ENCODE results near the gene HSPA6.
"Not testable (repeated sequence)": the region's sequence is repeated elsewhere in the genome, so short reads cannot be mapped to it uniquely, and the experiment has no call there.

Gene HSPA6

DNA sequence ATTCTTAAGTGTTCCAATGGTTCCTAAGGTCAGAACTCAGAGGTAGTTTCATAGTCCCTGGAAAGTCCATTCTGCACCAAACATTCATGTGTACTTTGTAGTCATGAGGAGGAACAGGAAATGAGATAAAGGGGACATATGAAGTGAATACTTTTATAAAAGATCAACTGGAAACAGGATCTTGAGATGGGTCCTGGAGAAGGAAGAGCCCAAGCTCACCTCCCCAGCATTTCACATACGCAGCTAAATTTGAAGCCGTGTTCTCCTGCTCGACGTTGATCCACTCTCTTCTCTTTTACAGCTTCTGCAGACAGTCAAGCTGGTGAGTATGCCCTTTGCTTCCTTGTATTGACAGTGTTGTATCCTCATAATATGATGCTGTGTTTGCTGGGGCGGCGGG is 18.7 kb upstream of the HSPA6 start:
- no peak for DNase-seq

DNA sequence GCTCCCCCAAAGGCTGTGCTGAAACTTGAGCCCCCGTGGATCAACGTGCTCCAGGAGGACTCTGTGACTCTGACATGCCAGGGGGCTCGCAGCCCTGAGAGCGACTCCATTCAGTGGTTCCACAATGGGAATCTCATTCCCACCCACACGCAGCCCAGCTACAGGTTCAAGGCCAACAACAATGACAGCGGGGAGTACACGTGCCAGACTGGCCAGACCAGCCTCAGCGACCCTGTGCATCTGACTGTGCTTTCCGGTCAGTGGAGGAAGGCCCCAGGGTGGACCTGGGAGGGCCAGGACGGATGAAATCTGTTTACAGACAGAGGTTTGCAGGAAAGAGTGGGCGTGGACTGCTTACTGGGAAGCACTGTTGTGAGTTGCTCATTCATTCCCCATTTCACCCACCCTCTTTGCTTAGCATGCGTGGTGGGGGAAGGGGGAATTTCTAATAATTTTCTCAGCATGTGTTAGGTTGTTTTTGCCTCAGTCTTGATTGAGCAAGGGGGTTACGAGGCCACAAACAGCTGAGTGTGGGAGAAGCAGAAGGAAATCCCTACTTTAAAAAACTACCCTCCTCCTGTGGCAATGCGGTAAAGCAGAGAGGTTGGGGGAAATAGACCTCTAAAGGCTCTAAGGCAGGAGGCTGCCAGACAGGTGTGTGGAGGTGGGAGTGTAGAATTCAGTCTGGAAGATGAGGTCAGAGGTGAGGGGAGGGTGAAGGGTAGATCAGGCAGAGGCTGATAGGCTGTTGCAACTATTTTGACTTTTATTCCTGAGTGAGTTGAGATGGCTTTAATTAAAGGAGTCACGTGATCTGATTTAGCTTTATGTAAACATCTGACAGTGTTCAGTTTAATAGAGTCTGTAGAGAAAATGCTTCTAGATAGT is 17.8 kb upstream of the HSPA6 start:
- DNase-seq: no peak

GRCh38 chr1:161510477-161510876 is 13.9 kb upstream of the HSPA6 start:
- DNase-seq: no peak

- DNase-seq: no peak
Measured at GRCh38 chr1:161511018-161511755, 13.2 kb upstream of the HSPA6 start.

DNA sequence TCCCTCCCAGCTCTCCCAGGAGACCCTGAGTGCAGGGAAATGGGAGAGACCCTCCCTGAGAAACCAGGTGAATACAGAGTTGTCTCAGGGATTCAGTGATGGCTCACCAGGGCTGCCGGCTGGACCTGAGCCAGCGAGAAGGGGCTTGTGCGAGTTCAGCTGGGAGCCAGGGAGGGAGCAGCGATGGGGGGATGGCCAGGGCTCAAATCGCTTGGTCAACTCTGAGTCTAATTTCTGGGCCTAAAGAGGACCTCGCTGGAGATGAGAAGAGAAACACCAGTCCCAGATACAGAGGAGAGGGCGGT is 12.6 kb upstream of the HSPA6 start:
- no peak for DNase-seq

GRCh38 chr1:161512636-161513447 is 11.5 kb upstream of the HSPA6 start:
- DNase-seq: not testable (repeated sequence)

- not testable (repeated sequence) for DNase-seq
Measured at GRCh38 chr1:161513448-161513780, 10.9 kb upstream of the HSPA6 start.

DNA sequence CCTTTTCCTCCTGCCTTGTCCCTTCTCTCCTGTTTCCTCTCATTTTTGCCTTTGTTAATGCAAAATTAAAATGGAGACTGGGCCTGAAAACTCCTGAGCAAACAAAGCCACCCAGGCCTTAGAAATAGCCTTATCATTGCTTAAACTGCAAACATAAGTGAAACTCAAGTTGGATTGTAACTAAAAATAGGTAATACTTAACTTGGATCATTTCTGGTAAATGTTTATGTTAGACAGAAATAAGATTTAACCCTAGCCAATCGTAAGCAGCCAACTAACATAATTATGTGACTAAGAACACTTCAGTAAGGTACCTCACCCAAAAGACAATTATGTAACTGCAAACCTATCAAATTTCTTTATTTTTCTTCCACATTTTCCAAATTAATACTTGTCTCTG is 10.4 kb upstream of the HSPA6 start:
- not testable (repeated sequence) for DNase-seq

- not testable (repeated sequence) for DNase-seq
Measured at GRCh38 chr1:161523041-161523816, 1.1 kb upstream of the HSPA6 start.

- not testable (repeated sequence) for DNase-seq
Measured at GRCh38 chr1:161524742-161525291, 477 bp downstream of the HSPA6 start.

DNA sequence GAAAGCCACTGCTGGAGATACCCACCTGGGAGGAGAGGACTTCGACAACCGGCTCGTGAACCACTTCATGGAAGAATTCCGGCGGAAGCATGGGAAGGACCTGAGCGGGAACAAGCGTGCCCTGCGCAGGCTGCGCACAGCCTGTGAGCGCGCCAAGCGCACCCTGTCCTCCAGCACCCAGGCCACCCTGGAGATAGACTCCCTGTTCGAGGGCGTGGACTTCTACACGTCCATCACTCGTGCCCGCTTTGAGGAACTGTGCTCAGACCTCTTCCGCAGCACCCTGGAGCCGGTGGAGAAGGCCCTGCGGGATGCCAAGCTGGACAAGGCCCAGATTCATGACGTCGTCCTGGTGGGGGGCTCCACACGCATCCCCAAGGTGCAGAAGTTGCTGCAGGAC is 981 bp downstream of the HSPA6 start:
- DNase-seq: not testable (repeated sequence)

- DNase-seq: not testable (repeated sequence)
Measured at GRCh38 chr1:161525918-161526317, 1.6 kb downstream of the HSPA6 start.

- DNase-seq: not testable (repeated sequence)
Measured at GRCh38 chr1:161528550-161528949, 4.2 kb downstream of the HSPA6 start.

GRCh38 chr1:161529463-161530104 is 5.2 kb downstream of the HSPA6 start:
- DNase-seq: not testable (repeated sequence)

DNA sequence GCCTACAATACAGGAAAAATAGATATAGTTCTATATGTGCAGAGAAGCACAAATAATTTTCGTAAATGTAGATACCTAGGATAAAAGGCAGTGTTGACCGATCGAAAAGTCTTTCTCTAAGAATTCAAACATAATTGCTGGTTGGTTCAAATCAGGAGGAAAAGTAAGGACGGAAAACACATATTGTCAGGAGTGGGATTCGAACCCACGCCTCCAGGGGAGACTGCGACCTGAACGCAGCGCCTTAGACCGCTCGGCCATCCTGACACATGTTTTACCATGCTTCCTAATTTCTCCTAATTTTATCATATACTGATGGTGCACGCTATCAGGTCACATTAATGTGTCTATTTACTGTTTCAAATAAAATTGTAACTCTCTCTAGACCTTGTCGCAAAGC is 5.8 kb downstream of the HSPA6 start:
- DNase-seq: not testable (repeated sequence)

GRCh38 chr1:161530671-161531641 is 6.6 kb downstream of the HSPA6 start:
- peak; percentile 74 for DNase-seq

GRCh38 chr1:161531986-161532643 is 7.8 kb downstream of the HSPA6 start:
- DNase-seq: no peak

- DNase-seq: not testable (repeated sequence)
Measured at GRCh38 chr1:161532644-161533567, 8.6 kb downstream of the HSPA6 start.
